NK-92 (cell line): ENCODE results near the gene TUBA3E.
"Not testable (repeated sequence)": the region's sequence is repeated elsewhere in the genome, so short reads cannot be mapped to it uniquely, and the experiment has no call there.

Source experiments
- DNase-seq: peaks from one replicate; lab custom pipeline; 2025; ENCODE audit not compliant: unreplicated experiment; lab: John Stamatoyannopoulos, UW

Gene TUBA3E

GRCh38 chr2:130198343-130198742, at the start of gene TUBA3E:
TSS of gene TUBA3E (minus strand) at chr2:130198439. CDS start at chr2:130198360, 79 bp downstream.
- no peak for DNase-seq

GRCh38 chr2:130246430-130246829, 48.2 kb upstream of the TUBA3E start:
- DNase-seq = no peak

- no peak for DNase-seq
Observed at GRCh38 chr2:130245976-130246375, 47.7 kb upstream of the TUBA3E start.

- DNase-seq = no peak
Observed at GRCh38 chr2:130243359-130243758, 45.1 kb upstream of the TUBA3E start.

DNA sequence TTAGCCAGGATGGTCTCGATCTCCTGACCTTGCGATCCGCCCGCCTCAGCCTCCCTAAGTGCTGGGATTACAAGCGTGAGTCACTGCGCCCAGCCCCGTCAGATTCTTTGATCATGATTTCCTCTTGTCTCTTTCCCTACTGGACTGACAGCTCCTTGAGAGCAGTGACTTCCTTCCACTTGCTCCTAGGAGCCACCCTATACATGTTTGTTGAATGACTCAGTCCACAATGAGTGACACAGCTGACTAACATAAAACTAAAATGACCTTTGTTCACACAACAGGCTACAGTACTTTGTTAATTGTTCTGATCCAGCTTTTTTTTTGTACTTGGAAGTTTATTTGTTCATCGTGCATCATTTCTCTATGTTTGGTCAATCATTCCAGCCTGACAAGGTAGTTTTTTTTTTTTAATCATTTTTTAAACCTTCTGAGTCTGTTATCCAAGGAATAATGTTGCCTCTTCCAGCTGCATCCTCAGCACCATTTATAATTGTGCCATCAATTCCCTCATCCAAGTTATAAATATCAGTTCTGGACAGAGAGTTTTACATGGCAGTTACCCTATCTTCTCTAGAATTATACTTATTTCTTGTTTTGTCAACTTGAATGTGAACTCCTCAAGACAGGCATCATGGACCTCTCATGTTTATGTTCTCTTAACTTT, 42.9 kb upstream of the TUBA3E start:
- DNase-seq = no peak

GRCh38 chr2:130239581-130239980, 41.3 kb upstream of the TUBA3E start:
- not testable (repeated sequence) for DNase-seq

- not testable (repeated sequence) for DNase-seq
Observed at GRCh38 chr2:130233066-130233465, 34.8 kb upstream of the TUBA3E start.

DNA sequence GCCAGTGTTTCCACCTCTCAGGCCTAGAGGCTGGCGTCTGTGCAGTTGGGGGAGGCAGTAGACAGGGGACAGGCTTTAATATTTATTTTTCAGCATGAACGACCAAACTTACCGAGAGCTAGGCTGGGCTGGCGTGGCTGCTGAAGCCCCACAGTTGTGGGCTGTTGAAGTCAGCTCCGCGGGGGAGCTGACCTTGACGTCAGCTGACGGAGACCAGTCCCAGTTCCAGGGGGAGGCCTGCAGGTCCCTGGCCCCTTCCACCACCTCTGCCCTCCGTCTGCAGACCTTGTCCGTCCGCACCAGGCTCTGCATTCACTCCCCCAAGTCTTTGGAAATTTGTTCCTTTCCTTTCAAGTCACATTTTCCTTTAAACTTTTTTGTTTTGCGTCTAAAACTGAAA, 33.4 kb upstream of the TUBA3E start:
- DNase-seq = no peak

GRCh38 chr2:130230907-130231306, 32.7 kb upstream of the TUBA3E start:
- DNase-seq = not testable (repeated sequence)

DNA sequence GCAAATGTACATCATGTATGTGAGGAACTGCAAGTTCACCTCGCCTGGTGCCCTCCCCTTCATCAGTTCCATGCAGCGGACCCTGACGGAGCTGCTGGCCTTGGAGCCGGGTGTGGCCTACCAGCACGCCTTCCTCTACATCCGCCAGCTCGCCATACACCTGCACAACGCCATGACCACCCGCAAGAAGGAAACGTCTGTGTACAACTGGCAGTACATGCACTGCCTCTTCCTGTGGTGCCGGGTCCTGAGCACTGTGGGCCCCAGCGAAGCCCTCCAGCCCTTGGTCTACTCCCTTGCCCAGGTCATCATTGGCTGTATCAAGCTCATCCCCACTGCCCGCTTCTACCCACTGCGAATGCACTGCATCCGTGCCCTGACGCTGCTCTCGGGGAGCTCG, 32.1 kb upstream of the TUBA3E start:
- not testable (repeated sequence) for DNase-seq

DNA sequence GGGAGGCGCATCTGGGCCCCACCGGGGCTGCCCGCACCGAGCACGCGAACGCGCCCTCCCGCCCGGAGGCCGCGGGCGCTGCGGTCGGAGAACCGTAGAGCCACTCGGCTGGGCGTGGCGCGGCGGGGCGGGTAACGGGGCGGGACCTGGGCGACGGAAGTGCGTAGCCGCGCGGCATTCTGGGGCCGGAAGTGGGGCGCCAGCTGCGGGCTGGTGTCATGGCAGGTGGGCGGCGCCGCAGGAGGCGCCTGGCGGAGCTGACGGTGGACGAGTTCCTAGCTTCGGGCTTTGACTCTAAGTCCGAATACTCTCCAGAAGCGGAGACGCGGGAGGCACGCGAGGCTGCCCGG, 30.9 kb upstream of the TUBA3E start:
- DNase-seq = not testable (repeated sequence)

DNA sequence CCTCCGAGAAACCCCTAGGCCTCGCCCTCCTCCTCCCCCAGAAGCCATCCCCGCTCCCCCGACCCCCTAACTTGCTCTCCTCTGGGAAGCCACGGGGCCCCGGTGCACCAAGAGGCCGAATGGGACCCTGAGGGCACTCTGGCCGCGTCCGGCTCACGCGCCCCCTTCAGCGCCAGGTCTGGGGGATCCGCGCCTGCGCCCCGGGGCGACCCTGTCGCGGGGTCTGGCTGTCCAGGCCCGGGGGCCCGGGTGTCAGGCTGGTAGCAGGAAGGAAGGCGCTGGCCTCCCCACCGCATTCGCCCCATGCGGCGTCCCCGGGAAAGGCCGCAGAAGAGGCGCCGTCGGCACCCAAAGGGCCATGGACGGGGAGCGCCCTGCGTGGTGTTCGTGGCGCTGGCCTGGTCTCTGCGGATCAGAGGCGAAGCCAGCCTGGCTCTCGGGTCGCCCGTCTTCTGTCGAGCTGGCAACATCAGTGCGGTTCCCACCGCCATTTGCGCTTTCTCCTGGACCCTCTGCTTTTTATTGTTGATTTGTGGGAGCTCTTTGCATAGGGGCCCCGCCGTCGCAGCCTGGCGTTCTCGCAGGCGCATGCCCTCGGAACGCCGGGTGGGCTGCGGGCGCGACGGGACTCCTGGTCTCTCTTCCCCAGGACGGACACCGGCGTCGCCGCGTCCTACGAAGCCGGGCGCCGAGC, 30.4 kb upstream of the TUBA3E start:
- DNase-seq = not testable (repeated sequence)

- DNase-seq = not testable (repeated sequence)
Observed at GRCh38 chr2:130228005-130228404, 29.8 kb upstream of the TUBA3E start.

DNA sequence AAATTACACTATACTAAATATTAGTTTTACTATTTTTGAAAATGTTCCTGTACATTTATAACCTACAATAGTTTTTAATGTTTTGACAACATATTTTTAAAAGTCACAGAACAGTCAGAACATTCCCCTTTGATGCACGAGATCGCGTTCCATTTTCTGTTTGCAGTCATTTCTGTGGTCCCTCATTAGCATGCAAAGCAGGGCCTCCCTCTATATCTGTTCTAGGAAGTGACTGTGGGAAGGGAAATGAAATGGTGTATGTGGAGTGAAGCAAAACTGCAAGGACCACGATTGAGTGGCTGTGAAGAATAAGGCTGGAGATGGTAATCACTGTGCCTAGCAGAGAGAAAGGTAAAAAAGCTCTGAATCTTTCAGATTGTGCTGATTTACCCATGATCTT, 24.3 kb upstream of the TUBA3E start:
- not testable (repeated sequence) for DNase-seq

DNA sequence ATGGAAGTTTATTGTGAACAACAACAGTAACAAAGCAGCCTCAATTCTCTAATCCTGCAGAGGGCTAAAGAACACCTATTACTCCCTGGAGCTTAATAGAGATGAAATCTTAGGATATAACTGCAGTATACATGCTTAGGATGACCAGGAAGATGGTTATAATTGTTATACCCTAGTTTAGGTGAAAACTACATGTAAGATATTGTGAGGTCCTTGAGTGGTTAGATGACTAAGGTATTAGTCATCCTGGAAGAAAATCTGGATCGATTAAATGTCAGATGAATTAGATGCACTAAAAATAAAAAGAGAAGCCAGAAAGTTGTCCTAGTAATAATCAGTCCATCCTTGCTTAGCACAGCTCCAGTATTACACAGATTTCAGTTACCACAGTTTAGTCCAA, 22.3 kb upstream of the TUBA3E start:
- not testable (repeated sequence) for DNase-seq

GRCh38 chr2:130219147-130219546, 20.9 kb upstream of the TUBA3E start:
- DNase-seq = not testable (repeated sequence)

GRCh38 chr2:130207051-130207450, 8.8 kb upstream of the TUBA3E start:
- not testable (repeated sequence) for DNase-seq

DNA sequence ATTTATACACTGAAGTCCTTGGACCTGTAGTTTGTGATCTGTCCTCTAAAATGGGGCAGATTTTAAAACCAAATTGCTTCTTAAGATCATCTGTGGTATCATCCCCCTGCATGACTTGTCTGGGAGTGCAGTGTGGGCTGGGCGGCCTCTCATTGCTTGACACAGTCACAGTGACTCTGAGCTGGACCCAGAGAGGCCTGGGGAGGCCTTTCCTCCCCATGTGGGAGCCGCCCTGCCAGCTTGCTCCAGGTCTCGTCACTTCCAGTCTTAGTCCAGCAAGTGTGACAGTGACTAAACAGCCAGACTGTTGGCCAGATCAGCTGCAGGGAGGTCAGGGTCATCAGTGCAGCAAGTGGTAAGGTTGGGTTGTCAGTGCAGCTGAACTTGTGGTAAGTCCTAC, 4.9 kb upstream of the TUBA3E start:
- DNase-seq = not testable (repeated sequence)

DNA sequence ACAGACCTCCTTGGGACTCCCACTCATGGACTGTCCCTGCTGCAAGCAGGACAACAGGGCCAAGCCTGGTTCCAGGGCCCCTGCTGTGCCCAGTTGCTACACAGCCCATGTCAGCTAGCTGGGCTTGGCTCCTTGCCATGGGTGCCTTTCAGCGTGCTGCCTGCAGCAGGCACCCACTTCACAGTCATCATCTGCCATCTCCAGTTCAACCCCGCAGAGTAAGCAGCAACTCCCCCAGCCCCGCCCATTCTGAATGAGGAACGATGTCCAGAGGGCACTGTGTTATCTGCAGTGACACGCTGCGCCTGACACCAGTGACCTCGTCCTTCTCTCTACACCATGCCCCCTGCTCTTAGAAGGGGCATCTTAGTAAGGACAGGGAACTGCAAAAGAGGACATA, 4.3 kb upstream of the TUBA3E start:
- not testable (repeated sequence) for DNase-seq

DNA sequence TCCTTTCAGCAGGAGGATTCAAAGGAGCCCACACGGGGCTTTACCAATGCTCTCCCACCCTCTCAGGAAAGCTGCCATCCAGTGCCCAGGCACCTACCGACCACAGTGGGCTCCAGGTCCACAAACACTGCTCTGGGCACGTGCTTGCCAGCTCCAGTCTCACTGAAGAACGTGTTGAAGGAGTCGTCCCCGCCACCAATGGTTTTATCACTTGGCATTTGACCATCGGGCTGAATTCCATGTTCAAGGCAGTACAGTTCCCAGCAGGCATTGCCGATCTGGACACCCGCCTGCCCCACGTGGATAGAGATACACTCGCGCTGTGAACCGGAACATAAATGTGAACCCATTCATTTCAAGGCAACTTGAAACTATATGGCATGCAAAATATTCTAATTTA, 2.2 kb downstream of the TUBA3E start:
- DNase-seq = not testable (repeated sequence)

DNA sequence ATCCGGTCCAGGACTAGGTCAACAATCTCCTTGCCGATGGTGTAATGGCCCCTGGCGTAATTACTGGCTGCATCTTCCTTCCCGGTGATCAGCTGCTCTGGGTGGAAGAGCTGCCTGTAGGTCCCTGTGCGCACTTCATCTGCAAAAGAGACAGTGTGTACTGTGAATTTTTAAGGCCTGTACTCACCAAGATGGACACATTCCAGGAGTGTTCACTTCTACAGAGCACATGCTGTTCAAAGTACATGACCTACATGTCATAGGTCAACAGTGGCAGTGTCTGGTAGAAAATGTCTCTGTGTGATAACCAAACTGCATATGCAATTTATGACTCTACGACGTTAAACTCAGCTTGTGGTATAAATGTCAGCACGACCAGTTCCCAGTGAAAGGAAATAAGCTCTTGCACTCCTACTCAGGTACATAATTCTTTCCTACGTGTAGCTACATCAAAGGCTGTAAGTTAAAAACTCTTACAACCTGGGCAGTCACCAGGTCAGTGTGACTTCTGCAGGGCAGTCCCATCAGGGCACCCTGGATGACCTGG, 3.1 kb downstream of the TUBA3E start:
- not testable (repeated sequence) for DNase-seq

GRCh38 chr2:130193824-130194223, 4.4 kb downstream of the TUBA3E start:
- DNase-seq = not testable (repeated sequence)
